Hematopoietic multipotent progenitor cell treated with erythropoietin and hydrocortisone succinate and interleukin-3 and kit ligand, for 6 days (in vitro differentiated cells): ENCODE results near the gene CSAD.
"Not testable (repeated sequence)": the region's sequence is repeated elsewhere in the genome, so short reads cannot be mapped to it uniquely, and the experiment has no call there.

Source experiments
- DNase-seq: peaks from one replicate; pipeline ENCODE4 v3.0.0-alpha.2; 2015

Gene CSAD

GRCh38 chr12:53218551-53219291, 38.0 kb upstream of the CSAD start:
- DNase-seq: no peak

GRCh38 chr12:53217931-53218307, 37.2 kb upstream of the CSAD start:
- no peak for DNase-seq

- DNase-seq: peak; percentile 83
Observed at GRCh38 chr12:53217051-53217930, 36.6 kb upstream of the CSAD start.

- no peak for DNase-seq
Observed at GRCh38 chr12:53215497-53215896, 34.8 kb upstream of the CSAD start.

- DNase-seq: no peak
Observed at GRCh38 chr12:53214687-53215455, 34.1 kb upstream of the CSAD start.

GRCh38 chr12:53214221-53214620, 33.5 kb upstream of the CSAD start:
- DNase-seq: no peak

GRCh38 chr12:53213348-53213747, 32.6 kb upstream of the CSAD start:
- peak; percentile 89 for DNase-seq

DNA sequence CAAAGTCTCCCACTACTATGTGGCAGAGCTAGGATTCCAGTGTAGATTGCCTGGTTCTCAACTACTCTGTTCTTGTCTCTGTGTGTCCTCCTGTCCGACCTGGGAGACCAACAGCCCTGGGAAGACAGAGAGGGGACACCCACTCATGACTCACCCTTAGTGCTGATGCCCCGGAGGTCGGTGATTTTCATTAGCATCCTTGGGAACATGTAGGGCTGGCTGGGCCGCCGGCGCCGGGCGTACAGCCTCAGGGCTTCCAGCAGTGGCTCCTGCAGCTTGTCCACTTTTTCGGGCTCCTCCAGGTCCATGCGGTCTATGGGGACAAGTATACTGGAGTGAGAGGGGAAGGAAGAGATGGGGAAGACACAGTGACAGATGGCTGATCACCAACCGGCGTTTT, 32.2 kb upstream of the CSAD start:
- no peak for DNase-seq

GRCh38 chr12:53211476-53212381, 31.0 kb upstream of the CSAD start:
- DNase-seq: peak; percentile 67

GRCh38 chr12:53210843-53211242, 30.1 kb upstream of the CSAD start:
- DNase-seq: no peak

GRCh38 chr12:53208877-53209463, 28.2 kb upstream of the CSAD start:
- peak; percentile 69 for DNase-seq

- no peak for DNase-seq
Observed at GRCh38 chr12:53208435-53208834, 27.7 kb upstream of the CSAD start.

- DNase-seq: peak; percentile 86
Observed at GRCh38 chr12:53207042-53207441, 26.3 kb upstream of the CSAD start, which contains the start of gene ITGB7. TSS of gene ITGB7 (minus strand) at chr12:53207251. CDS start at chr12:53200443, 6,808 bp downstream.

GRCh38 chr12:53205747-53206419, 25.2 kb upstream of the CSAD start:
- peak; percentile 42 for DNase-seq

DNA sequence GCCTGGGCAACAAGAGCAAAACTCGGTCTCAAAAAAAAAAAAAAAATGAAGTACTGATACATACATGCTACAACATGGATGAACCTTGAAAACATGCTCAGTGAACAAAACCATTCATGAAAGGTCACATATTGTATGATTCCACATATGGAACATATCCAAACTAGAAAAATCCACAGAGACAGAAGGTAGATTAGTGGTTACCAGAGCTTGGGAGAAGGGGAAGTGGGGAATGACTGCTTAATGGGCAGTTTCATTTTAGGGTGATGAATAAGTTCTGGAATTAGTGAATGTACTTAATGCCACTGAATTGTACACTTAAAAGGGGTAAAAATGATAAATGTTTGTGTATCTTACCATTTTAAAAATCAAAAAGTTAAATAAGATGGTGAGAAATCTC, 23.6 kb upstream of the CSAD start:
- DNase-seq: no peak

- not testable (repeated sequence) for DNase-seq
Observed at GRCh38 chr12:53202316-53202715, 21.6 kb upstream of the CSAD start.

- no peak for DNase-seq
Observed at GRCh38 chr12:53201639-53202038, 20.9 kb upstream of the CSAD start.

DNA sequence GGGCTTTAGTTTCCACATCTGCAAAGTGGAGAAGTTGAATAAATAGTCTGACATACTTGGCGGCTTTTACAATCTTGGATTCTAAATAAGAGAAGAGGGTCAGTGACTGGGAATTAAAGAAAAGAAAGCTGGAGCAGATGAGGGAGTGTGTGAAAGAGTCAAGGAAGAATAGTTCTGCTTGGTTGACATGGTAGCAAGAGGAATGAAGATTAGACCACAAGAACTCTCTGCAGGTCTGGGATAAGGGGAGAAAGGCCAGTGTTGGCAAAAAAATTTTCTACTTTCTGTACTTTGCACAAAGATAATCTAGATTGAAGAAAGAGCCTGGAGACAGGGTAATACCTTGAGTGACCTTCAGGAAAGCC, 20.4 kb upstream of the CSAD start:
- DNase-seq: peak; percentile 79

DNA sequence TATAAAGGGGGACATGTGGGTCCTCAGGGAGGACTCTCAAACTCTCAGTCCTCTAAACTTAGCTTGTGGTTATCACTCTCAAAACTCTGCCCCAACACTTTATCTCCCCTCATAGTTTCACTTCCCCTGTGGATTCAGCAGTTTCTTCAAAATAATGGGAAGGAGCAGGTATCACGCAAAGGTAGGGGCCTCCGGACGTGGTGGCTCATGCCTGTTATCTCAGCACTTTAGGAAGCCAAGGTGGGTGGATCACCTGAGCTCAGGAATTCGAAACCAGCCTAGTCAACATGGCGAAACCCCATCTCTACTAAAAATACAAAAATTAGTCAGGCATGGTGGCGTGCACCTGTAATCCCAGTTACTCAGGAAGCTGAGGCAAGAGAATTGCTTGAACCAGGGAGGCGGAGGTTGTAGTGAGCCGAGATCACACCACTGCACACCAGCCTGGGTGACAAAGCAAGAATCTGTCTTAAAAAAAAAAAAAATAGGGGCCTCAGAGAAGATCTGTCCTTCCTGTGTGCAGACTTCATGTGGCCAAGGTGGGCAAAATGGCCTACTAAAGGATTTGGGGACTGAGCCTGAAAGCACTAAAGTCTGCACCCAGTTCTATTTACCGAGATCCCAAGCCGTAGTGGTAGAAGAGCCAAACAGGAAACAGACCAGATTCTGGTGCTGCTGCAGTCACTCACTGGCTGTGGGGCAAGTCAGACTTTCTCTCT, 19.9 kb upstream of the CSAD start:
- peak; percentile 63 for DNase-seq

GRCh38 chr12:53200107-53200457, 19.4 kb upstream of the CSAD start:
- no peak for DNase-seq

- DNase-seq: no peak
Observed at GRCh38 chr12:53199700-53200099, 19.0 kb upstream of the CSAD start.
